HG03060 (cell line): ENCODE measurements around the gene SDK1.

ENCODE experiments used
- ATAC-seq: cut with Tn5 transposase; IDR thresholded peaks from one replicate; pipeline ENCODE4 v1.9.1; 2021; ENCODE audit warnings: low read depth, moderate number of reproducible peaks; ENCODE audit not compliant: unreplicated experiment

The SDK1 gene

DNA sequence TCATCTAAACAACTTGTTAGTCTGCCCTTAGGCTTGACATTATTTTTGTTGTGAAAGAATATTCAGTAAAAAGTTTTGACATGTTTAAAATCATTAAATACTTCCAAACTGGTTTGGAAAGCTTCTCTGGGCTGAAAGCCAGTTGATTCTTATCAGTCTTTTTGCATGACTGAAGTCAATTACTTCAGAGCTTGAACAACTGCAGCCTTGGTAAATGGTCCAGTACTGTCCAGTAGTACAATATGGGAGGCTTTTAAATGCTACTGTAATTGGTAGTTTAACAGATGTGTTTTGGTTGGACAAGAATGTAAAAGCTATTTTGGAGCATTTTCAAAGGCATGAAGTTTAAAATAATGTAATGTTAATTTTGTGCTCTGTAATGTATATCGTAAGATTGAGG lies 103.4 kb downstream of the SDK1 start:
- ATAC-seq, result no peak

DNA sequence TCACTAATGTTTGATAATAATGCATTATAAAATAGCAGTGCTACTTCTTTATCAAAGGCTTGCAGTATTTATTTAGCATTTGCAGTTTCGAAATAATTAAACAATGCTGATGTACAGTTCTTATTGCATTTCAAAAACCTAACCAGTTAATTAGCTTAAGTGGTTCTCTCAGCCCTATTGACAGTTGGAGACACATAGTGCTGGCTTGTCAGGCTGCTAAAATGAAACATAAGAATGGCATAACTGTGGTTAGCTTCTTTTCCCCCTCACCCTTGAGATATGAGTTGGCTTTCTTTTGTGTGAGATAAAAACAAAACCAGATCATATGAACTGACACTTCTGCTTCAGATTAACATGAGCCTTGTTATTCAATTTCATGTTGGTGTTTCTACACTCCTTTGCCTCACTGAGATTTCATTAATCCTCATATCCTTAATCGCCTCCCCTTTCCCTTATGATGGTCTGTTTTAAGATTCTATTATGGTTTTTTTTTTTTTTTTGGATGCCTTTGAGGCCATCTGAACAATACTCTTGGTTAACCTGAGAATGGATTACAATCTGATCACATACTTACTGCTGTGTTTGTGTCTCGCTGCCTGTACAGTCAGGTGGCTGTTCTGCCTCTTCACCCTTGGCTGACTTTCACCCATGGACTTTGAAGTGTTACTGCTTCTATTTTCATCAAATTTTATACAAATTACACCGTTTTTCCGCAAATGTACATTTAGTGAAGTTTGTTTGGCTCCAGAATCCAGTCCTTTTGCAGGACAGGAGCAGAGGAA lies 108.0 kb downstream of the SDK1 start:
- ATAC-seq, result no peak

DNA sequence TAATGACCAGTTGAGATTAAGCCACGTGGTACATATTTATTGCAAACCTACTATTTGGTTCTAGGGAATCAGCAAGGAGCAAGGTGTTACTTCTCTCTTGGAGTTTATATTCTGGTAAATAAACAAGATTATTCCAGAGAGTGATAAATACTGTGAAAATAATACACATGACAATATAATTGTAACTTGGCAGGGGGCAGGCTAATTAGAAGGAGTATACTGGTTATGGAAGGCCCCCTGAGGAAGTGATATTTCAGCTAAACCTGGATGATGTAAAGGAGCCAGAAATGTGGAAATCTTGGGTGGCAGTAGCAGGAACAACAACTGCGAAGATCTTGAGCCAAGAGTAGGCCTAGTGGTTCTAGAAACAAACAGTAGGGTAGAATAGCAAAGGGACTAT lies 111.8 kb downstream of the SDK1 start:
- ATAC-seq, result no peak

GRCh38 chr7:3415861-3416312 lies 114.8 kb downstream of the SDK1 start:
- ATAC-seq, result no peak

DNA sequence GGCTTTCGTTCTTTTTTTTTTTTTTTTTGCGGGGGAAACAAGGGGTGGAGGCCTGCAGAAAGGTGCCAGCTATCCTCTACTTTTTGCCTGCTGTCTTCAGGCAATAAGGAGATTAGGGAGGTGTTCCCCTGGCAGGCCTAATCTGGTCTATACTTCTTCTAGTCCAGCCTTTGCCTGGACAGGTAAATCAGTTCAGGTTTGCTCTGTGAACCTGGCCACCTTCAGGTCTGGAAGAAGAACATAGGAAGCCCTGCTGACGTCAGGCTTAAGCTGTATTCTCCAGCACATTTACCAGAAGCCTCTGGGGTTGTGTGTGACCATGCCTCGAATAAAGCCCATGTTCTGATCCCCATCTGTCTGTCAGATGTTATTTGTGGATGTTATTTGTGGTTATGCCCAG lies 115.4 kb downstream of the SDK1 start:
- ATAC-seq, result no peak

DNA sequence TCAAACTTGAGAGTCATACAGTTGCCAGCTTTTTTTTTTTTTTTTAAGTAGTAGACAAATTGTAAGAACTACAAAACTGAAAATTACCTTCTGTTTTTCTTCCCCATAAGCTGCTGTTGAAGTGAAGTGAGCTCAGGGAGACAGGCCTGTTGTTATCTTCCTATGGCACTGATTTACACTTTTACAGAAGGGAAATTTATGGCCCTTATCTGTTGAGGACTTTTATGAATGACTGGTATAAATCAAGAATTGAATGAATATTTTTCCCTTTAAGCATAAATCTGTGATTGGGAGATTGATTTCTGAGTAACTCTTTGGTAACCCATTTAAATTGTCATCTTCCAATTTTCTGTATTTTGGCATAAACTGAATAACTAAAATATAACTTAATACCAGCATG lies 124.0 kb downstream of the SDK1 start:
- ATAC-seq, result no peak

DNA sequence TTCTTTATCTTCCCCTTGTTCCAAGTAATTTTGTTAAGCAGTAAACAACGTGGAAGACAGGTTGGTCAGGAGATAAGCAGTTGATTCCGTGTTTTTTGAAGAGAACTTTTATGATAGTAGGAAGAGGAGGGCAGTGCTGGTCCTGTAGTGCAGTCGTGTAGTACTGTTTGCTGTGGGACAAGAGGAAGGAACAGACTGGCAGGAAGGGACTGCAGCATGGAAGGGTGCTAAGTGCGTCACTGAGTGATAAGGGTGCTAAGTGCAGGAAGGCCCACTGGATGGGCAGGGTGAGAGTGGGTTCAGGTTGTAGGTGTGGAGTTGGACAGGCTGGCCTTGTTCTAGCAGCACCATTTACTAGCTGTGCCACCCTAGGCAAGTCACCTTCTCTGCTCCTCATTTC lies 125.0 kb downstream of the SDK1 start:
- no peak for ATAC-seq

DNA sequence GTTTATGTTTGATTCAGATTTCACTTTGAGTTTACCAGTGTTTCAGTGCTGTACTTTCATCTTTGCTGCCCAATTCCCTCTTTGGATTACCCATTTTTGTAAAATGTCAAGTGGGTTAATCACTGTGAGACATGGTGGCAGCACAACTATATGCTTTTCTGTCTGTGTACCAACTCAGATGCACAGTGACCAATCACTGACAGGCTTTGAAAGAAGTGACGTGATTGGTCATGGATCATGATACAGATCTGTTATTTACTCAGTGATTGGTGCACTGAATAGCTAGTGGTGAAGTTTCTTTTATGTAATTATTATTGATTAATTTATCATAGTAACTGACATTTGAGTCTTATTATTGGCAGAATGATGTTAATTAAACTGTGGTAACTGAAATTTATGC lies 126.9 kb downstream of the SDK1 start:
- ATAC-seq, result no peak

DNA sequence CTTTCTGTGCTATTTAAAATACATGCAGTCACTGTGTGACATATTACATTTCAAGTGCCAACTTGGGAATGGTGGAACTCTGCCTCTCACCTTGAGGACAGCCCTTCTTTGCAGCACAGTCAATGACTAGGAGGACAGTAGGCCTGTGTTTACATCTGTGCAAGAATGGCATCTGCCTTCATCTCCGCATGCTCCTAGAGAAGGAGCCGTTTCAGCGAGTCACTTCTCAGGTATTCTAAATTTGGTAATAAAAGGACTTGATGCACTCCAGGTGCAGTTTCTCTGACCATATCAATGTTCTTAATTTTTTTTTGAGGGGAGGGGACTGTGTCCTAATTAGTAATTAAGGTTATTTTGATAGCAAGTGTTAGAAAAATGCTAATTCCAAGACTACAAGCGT lies 128.9 kb downstream of the SDK1 start:
- no peak for ATAC-seq

GRCh38 chr7:3430588-3430987 lies 129.5 kb downstream of the SDK1 start:
- no peak for ATAC-seq

DNA sequence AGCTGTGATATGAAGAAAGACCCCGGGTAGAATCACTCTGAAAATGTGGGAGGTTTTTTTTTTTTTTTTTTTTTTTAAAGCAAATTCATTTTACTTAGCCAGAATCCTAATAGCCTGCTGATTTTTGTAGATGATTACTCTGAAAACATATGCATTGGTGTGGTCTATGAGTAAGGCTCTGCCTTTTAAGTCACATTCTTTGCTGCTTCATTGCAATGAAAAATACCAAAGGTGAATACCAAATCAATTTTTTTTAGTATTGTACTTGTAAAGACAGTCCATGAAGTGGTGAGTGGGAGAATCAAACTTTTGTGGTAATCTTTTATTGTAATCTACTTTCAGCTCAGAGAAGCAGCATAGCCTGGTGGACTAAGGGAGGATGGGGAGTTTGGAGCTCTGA lies 130.3 kb downstream of the SDK1 start:
- no peak for ATAC-seq

GRCh38 chr7:3432911-3433310 lies 131.9 kb downstream of the SDK1 start:
- ATAC-seq, result no peak

DNA sequence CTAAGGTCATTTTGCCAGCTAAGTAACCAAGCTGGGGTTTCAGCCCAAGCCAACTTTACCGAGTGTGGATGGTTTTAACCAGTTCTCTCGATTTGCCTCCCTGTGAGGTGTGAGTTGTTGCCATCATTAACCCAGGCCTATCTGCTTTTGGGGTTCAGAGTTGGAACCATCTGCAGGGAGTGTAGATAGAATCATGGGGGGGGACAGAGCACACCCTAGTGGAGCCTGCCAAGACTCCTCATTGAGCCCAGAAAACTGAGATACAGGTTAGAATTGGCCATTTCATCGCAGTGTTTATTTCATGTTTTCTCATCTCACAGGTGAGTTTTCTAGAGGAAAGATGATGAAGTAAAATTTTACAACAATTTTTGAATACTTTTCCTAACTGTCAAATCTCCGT lies 133.6 kb downstream of the SDK1 start:
- no peak for ATAC-seq

- ATAC-seq, result no peak
Observed at GRCh38 chr7:3436112-3436511, 135.1 kb downstream of the SDK1 start.

GRCh38 chr7:3436746-3437145 lies 135.7 kb downstream of the SDK1 start:
- no peak for ATAC-seq

DNA sequence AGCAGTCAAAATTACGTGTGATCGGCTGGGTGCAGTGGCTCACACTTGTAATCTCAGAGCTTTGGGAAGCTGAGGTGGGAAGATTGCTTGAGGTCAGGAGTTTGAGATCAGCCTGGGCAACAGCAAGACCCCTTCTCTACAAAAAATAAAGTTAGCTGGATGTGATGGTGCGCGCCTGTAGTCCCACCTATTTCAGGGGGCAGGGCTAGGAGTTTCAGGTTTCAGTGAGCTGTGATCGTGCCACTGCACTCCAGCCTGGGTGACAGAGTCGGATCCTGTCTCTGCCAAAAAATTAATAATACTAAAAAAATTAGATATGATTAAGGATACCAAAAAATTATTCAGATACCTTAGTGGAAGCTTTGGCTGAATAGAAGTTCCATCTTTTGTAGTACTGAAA lies 136.4 kb downstream of the SDK1 start:
- no peak for ATAC-seq

DNA sequence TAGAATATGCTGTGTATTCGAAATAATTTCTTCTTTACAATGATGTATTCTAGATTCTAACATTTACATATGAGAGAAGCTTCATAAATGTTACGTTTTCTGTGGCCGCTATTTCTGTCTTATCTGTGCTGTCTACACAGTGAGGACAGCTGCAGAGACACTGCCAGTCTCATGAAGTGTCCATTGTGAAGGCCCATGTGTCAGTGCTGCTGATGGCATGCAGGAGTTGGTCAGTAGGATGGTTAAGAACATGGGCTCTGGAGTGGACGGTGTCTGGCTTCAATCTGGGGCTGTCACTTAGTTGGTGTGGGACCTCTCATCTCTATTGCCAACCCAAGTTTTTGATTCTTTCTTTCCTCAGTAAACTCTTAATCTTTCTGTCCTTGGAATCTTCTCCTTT lies 137.3 kb downstream of the SDK1 start:
- no peak for ATAC-seq

DNA sequence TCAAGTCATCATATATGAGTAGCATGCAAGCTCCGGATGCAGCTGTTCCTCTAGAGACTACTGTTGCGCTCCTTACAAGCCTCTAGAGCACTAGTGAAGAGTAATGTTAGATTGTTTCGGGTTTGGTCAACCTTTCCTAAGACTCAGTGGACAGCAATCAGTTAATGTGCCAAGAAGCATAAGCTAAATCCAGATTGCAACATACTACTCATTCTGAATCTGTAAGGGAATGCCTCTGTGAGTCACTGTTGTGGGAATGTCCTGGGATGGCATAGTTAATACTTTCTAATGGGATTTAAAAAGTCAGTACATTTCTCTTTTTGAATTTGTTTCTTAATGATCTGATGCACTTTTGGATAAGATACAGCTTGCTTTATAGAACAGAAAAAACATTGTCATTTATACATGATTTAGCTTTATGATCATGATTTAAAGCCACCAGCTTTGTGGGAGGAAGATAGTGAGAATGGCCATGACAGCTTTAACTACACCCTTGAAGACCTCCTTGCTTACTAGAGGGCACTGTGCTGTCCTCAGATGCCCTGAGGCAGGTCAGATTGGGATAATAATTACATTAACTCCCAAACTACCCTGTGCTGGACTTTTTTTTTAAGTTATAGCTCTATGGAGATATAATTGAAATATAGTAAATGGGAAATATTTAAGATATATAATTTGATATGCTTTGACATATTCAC lies 138.4 kb downstream of the SDK1 start:
- no peak for ATAC-seq

DNA sequence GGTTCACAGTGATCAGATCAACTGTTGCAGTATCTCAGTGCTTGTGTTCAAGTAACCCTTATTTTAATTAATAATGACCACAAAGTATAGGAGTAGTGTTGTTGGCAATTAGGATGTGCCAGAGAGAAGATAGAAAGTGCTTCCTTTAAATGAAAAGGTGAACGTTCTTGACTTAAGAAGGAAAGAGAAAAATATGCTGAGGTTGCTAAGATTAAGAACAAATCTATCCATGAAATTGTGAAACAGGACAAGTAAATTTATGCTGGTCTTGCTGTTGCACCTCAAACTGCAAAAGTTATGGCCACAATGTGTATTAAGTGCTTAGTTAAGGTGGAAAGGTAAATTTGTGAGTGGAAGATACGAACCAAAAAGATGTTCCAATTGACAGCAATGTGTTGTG lies 139.5 kb downstream of the SDK1 start:
- ATAC-seq, result no peak

GRCh38 chr7:3443716-3444115 lies 142.7 kb downstream of the SDK1 start:
- ATAC-seq, result no peak

DNA sequence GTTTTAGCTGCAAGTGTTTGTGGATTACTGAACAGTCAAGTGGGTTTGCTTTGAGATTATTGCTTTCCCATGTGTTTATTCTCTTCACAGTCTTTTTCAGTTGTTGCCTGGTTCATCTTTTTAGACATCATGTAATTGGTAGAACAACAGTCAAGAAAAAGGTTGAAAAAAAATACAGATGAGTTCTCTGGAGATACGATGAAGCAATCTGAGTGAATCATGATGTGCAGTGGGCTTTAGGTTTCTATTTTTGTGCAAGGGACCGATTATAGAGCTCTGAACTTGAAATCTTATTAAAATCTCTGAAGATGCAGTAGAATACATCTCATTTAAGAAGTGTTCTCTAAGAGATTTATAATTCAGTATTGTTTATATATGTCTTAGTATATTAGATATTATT lies 145.7 kb downstream of the SDK1 start:
- ATAC-seq, result no peak

DNA sequence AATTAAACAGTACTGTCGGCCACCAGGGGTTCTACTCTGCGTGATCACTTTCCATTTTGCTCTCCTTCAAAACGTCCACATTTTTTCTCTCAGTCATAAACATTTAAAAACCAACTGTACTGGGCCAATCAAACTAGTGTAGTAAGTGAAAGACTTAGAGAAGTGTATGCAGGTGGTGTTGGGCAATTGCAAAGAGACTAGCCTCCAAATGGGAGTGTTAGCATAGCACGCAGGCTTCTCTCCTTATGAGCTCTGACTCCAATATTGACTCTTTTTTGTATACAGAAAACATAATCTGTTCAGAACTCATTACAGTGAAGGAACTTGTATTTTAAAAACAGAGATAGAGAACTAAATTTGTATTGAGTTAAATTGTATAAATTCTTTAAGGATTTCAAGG lies 150.6 kb downstream of the SDK1 start:
- no peak for ATAC-seq
